GM18951 (cell line): Measurements from ENCODE around the gene MTG2.

Experiments used
- POLR2A ChIP-seq: IDR thresholded peaks from 4 replicates; pipeline ENCODE4 v1.6.1; 2011; ENCODE audit warnings: mild to moderate bottlenecking; ENCODE audit not compliant: insufficient read length, insufficient read depth; ENCODE audit errors: extremely low read depth
- in situ Hi-C: fragments of 300-500 bp; cut with MboI; formaldehyde crosslinking; loops from one replicate; pipeline ENCODE4 v1.12.0; 2022; ENCODE audit warnings: low sequenced_read_pairs, mixed read lengths, inconsistent platforms; ENCODE audit not compliant: unreplicated experiment

MTG2 gene

DNA sequence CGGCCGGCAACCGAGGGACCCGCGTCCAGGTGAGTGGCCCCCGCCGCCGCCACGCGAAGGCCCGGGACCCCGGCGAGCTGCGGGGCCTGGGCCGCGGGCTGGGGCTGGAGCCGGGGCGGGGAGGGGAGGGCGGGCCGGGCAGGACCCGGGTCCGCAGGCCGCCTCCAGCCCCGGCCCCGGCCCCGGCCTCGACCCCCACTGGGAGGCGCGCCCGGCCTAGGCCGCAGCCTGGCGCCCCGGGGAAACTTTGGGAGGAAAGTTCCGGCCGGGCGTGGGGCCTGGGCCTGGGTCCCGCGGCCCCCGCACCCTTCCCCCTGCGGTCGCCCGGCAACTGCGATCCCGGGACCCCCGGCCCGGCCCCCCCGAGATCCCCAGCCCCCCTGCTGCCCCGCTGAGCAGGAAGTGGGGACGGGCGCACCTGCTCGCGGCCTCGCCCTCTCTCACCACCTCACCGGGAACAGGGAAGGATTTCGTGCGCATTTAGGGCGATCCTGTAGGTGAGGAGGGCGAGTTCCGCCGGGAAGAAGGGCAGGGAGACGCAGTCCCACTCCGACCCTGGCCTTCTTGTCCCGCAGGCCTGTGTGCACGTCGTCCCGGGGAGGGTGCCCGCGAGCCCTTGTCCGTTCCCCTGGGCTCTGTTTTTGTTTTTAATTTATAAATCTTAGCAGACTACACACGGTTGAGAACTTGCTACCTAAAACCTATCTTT, 55.9 kb downstream of the MTG2 start:
- TF ChIP-seq POLR2A = no peak
- in situ Hi-C loops = no loop called here

DNA sequence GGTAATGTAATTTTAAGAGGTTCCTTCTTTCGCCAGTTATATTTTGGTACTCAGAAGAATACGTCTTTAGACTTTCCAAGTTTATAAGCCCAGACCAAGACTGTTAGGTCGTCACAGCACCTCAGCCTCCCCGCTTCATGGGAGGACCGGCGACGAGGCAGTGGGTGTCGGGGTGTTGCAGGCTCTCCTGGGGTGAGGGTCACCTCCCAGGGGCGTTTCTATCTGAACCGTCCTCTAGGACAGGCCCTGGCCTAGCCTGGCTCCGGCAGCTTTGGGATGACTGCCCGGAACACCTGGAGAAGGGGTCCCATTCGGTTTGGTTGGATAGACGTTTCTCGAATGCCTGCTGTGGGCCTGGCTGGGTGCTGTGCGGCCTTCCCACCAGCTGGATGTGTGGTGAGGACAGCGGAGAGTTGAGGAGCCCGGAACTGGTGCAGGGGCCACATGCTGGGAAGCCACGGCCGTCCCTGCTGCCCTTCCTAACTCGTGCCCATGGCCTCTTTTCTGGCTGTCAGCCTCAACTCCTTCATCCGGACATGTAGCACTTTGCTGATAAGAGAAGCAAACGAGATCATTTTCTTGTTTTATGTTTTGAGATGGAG, 56.6 kb downstream of the MTG2 start:
- in situ Hi-C loops = no loop called here

DNA sequence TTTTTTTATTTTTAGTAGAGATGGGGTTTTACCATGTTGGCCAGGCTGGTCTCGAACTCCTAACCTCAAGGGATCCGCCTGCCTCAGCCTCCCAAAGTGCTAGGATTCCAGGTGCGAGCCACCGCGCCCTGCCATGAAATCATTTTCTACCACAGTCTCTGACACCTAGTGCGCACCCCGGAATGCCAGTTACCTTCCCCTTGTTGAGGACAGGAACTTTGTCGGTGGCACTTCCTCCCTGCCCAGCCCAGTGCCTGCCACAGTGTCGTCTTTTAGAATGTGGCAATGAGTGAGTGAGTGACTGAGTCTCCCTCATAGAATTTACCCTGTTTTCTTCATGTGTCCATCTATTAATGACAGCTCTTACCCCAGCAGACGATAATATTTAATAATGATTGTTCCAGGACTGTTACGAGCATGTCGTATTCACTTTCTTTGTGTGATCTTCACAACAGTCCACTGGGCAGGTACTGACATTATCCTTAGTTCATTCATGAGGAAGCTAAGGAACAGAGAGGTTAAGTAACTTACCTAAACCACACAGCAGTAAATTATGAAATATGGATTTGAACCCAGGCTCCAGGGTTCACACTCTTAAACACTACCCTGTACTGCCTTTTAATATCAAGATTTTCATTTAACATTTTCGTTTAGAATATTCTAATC, 57.3 kb downstream of the MTG2 start:
- in situ Hi-C loops = no loop called here
- no peak for TF ChIP-seq POLR2A

More for the DNA sequence above, 56.6 kb downstream of the MTG2 start:
- no peak for TF ChIP-seq POLR2A

- in situ Hi-C loops = no loop called here
- no peak for TF ChIP-seq POLR2A
Observed at GRCh38 chr20:62241506-62241905, 58.7 kb downstream of the MTG2 start.

- no peak for TF ChIP-seq POLR2A
- in situ Hi-C loops = no loop called here
Observed at GRCh38 chr20:62242176-62242575, 59.3 kb downstream of the MTG2 start.

GRCh38 chr20:62243106-62243505, 60.3 kb downstream of the MTG2 start:
- in situ Hi-C loops = no loop called here
- TF ChIP-seq POLR2A = no peak

- in situ Hi-C loops = no loop called here
- TF ChIP-seq POLR2A = no peak
Observed at GRCh38 chr20:62243906-62244515, 61.2 kb downstream of the MTG2 start.

DNA sequence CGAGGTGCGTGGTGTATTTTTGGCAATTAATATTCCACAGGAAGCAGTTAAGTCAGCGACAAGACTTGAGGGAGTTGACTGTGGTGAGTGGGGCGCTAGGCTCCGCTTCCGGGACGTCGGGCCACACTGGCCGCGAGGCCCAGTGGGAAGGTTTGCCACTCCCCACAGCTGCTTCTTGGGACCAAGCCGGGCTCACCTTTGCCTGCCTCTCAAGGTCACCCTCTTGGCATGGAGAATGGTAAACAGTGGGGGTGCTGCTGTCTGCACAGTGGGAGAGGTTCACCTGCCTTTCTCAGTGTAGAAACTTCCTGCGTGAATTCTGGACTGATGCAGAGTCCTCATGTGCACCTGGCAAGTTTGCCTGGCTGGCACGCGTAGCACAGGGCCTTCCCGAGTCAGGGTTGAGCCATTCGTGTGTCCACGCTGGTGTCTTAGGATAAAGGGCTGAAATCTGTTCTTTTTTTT, 61.8 kb downstream of the MTG2 start:
- in situ Hi-C loops = no loop called here
- TF ChIP-seq POLR2A = no peak

DNA sequence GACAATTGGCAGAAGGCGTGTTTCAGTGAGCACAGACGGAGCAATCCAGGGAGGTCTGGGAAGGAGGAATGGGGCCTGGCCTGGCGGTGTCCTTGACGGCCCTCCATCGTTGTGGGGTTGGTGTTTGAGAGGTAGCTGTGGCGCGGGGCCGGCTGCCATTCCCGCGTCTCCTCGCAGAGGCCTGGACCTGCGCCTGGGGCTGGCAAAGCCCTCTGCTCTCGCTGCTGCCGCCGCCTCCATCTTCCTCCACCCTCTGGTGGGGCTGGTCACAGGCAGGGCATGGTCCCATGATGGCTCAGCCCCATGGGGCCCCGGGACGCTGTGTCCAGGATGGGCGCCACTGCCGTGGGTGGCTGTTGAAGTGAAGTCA, 63.1 kb downstream of the MTG2 start:
- in situ Hi-C loops = no loop called here
- TF ChIP-seq POLR2A = no peak

DNA sequence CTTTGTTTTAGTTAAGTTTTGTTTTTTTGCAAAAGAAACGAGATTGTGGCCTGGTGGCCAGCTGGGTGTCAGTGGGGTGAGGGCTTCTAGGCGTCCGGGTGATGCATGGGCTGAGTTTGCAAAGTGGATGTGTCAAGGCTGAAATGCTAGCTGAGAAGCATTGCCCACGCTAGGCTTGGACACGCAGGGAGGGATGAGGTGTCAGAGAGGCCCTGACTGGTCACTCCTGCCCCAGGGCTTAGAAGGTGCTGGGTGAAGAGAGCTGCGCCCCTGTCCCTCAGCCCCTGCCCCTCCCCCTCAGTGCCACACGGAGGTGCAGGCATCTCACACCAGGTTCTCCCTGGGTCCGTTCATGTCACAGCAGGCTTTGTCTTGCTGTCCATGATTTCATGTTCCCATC, 63.6 kb downstream of the MTG2 start:
- in situ Hi-C loops = no loop called here
- TF ChIP-seq POLR2A = no peak

GRCh38 chr20:62246872-62247652, 64.2 kb downstream of the MTG2 start:
- no peak for TF ChIP-seq POLR2A
- in situ Hi-C loops = no loop called here

- in situ Hi-C loops = no loop called here
- TF ChIP-seq POLR2A = no peak
Observed at GRCh38 chr20:62248890-62249560, 66.2 kb downstream of the MTG2 start.

GRCh38 chr20:62252342-62252966, 69.6 kb downstream of the MTG2 start:
- in situ Hi-C loops = no loop called here
- TF ChIP-seq POLR2A = no peak
